GM12892 (cell line): ENCODE results near the gene SPNS2.

Experiments used
- DNase-seq: peaks from one replicate; pipeline ENCODE4 v3.0.0; 2011; ENCODE audit not compliant: insufficient read length
- FAIRE-seq: peaks from 2 replicates; lab custom pipeline; 2011; peaks lifted over from hg19 to GRCh38; lab: Jason Lieb, UNC
- POLR2A ChIP-seq: IDR thresholded peaks from 2 replicates; pipeline ENCODE4 v1.6.1; 2011; ENCODE audit warnings: low read depth, low read length, control low read depth
- POLR2AphosphoS5 ChIP-seq: IDR thresholded peaks from 2 replicates; pipeline ENCODE4 v1.6.1; 2011; ENCODE audit warnings: low read depth, low read length, control low read depth
- TAF1 ChIP-seq: IDR thresholded peaks from 2 replicates; pipeline ENCODE4 v1.6.1; 2011; ENCODE audit warnings: low read depth, mild to moderate bottlenecking, control low read depth, low read length, borderline replicate concordance

The SPNS2 gene

DNA sequence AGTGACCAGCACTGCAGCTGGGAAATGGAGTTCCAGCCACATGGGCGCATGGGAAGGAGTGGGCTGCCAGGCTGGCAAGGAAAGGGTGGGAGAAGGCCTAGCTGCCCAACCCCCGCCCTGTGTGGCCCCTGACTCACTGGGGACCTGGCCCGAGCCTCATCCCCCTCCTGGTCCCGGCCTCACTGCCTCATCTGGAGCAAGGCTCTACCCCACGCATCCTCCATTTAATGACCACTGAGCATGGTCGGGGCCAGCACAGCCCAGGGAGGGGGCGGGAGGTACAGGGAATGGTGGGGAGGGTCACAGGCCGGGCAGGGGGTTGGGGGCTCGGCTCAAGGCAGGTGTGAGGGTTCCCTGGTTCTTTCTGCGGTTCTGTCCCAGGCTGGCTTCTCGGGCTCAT is 16.1 kb downstream of the SPNS2 start:
- TF ChIP-seq TAF1 (no peak), POLR2A (no peak), POLR2AphosphoS5 (no peak)
- no peak for DNase-seq
- no peak for FAIRE-seq

DNA sequence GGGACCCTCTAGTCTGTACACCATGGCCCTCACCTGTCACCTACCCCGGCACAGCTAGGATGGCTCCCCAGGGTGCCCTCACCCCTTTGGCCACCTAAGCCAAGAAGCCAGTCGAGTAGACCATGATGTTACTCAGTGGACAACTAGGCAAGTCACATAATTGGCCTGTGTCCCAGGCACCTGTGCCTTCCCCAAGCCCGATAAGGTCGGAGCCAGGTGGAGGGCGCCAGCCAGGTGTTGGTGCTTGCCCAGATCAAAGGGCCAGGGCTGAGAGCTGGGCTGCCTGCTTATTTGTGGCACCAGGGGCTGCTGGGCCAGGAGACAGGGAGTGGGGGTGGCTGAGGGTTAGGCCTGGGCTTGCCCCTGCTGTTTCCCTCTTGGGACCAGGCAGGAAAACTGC is 16.8 kb downstream of the SPNS2 start:
- DNase-seq: no peak
- no peak for FAIRE-seq
- TF ChIP-seq TAF1 (no peak), POLR2AphosphoS5 (no peak), POLR2A (no peak)

DNA sequence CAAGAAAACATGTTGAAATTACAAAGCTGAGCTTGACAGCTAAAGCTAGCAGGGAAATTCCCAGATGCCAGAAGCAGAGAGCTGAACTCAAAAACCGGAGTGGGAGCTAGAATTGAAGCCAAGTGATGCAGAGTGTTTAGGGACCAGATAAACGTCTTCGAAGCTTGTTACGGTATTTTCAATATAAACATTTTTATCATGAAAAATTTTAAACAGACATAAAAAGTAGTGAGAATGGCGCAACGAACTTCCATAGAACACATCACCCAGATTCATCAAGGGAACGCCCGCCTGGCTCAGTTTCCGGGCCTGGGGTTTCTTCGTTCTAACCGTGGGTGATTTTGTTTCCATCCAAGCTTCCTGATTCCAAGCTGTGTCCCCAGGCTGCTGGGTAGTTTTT is 18.1 kb downstream of the SPNS2 start:
- TF ChIP-seq POLR2A (no peak), POLR2AphosphoS5 (no peak), TAF1 (no peak)
- DNase-seq: no peak
- FAIRE-seq: no peak

GRCh38 chr17:4518901-4519300 is 20.2 kb downstream of the SPNS2 start:
- FAIRE-seq (peak; percentile 77), DNase-seq (no peak)
- no peak for TF ChIP-seq POLR2AphosphoS5
- no peak; the same call in 1 of the 2 replicates for TF ChIP-seq POLR2A
- TF ChIP-seq TAF1: no peak

- FAIRE-seq (no peak), DNase-seq (no peak)
- no peak for TF ChIP-seq POLR2A
- no peak for TF ChIP-seq POLR2AphosphoS5
- TF ChIP-seq TAF1: no peak
These were observed 20.7 kb downstream of the SPNS2 start for GRCh38 chr17:4519361-4519788.

GRCh38 chr17:4520060-4520893 is 21.6 kb downstream of the SPNS2 start:
- TF ChIP-seq TAF1 (no peak), POLR2AphosphoS5 (no peak), POLR2A (no peak)
- FAIRE-seq (no peak), DNase-seq (no peak)

GRCh38 chr17:4520894-4521600 is 22.4 kb downstream of the SPNS2 start:
- no peak for FAIRE-seq
- DNase-seq: no peak
- no peak for TF ChIP-seq POLR2AphosphoS5
- no peak for TF ChIP-seq POLR2A
- no peak for TF ChIP-seq TAF1

GRCh38 chr17:4522661-4523060 is 24.0 kb downstream of the SPNS2 start:
- FAIRE-seq: no peak

DNA sequence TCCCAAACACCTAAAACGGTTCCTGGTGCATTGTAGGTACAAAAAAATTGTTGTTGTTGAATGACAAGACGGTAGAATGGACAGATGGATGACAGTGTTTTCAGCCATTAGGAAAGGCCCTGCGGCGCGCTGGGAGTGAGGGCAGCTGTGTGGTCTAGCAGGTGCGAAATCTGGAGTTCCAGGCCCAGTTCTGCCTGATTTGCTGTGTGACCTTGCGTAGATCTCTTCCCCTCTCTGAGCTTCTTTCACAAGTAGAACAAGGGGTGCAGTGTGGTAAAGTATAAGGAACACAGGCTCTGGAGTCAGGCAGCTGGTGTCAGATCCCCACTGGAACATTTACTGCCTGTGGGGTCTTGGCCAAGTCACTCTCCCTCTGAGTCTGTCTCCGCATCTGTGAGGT is 25.3 kb downstream of the SPNS2 start:
- FAIRE-seq (no peak), DNase-seq (no peak)
- no peak for TF ChIP-seq POLR2A
- TF ChIP-seq POLR2AphosphoS5: no peak
- no peak for TF ChIP-seq TAF1

More at GRCh38 chr17:4522661-4523060, 24.0 kb downstream of the SPNS2 start:
- TF ChIP-seq POLR2AphosphoS5: no peak
- TF ChIP-seq TAF1: no peak
- TF ChIP-seq POLR2A: no peak
- no peak for DNase-seq

GRCh38 chr17:4525691-4526397 is 27.2 kb downstream of the SPNS2 start:
- no peak for TF ChIP-seq TAF1
- TF ChIP-seq POLR2AphosphoS5: no peak
- TF ChIP-seq POLR2A: no peak
- FAIRE-seq: no peak
- no peak for DNase-seq

- no peak for FAIRE-seq
- TF ChIP-seq TAF1: no peak
- no peak for TF ChIP-seq POLR2AphosphoS5
- no peak for TF ChIP-seq POLR2A
These were observed 28.5 kb downstream of the SPNS2 start for GRCh38 chr17:4527134-4527533.

More at GRCh38 chr17:4527134-4527533, 28.5 kb downstream of the SPNS2 start:
- DNase-seq: no peak
